OCI-LY1 (cell line): ENCODE data around the gene TBC1D4.

ENCODE experiments used
- CTCF ChIP-seq: fragments of 200-600 bp; sonication (generic), shearing (Covaris generic); IDR thresholded peaks from 2 replicates; pipeline ENCODE4 v1.5.1; 2017; ENCODE audit warnings: mild to moderate bottlenecking, antibody characterized with exemption, low read length, moderate library complexity, mixed read lengths
- EZH2 ChIP-seq: fragments of 200-600 bp; sonication (generic), shearing (Covaris generic); IDR thresholded peaks from 2 replicates; pipeline ENCODE4 v1.8.0; 2017; ENCODE audit warnings: borderline replicate concordance, mixed run types, mild to moderate bottlenecking, antibody characterized with exemption, low read length, moderate library complexity, mixed read lengths

- no peak for TF ChIP-seq CTCF
- TF ChIP-seq EZH2: no peak
Measured at GRCh38 chr13:75465236-75465635, 16.7 kb downstream of the TBC1D4 start.
